ENCODE results near the gene GLI2. TPM values are rescaled to one million over a fixed set of nuclear protein-coding genes. Genes with fewer than 3 reads are reported as not detected.

Gene GLI2
- total RNA-seq, 1 experiment from 2014 or later = 3.4 TPM

GRCh38 chr2:120776649-120777048 lies 41.0 kb downstream of the GLI2 start:
- ChIA-PET POLR2A (no interaction called here), CTCF (no interaction called here)
- BruUV-seq (replicated peaks) = no TSS peak

More at GRCh38 chr2:120776649-120777048, 41.0 kb downstream of the GLI2 start:
- TF ChIP-seq SIN3A (IDR thresholded peaks at IDR 0.05; ENCODE audit: low read depth) (no peak), ZNF274 (IDR thresholded peaks at IDR 0.05; ENCODE audit: low read depth, low read length) (no peak), ZFX (IDR thresholded peaks at IDR 0.05) (no peak), SP1 (IDR thresholded peaks at IDR 0.05; ENCODE audit: low read depth) (no peak), JUND (IDR thresholded peaks at IDR 0.05) (no peak), CTCF (IDR thresholded peaks at IDR 0.05 in 2 of 3, conservative IDR thresholded peaks at IDR 0.05 in 1 of 3; ENCODE audit: borderline replicate concordance in 1 of 3, insufficient read depth in 1 of 3, low read depth in 2 of 3, low read length in 2 of 3) (no peak), SRF (IDR thresholded peaks at IDR 0.05; ENCODE audit: low read depth) (no peak), EZH2 (IDR thresholded peaks at IDR 0.05) (no peak), ZBTB33 (IDR thresholded peaks at IDR 0.05; ENCODE audit: extremely low read depth, insufficient replicate concordance, low read length) (no peak), EZH2phosphoT487 (IDR thresholded peaks at IDR 0.05; ENCODE audit: borderline replicate concordance) (no peak), POLR2AphosphoS5 (IDR thresholded peaks at IDR 0.05; ENCODE audit: low read depth, low read length) (no peak), ATF3 (IDR thresholded peaks at IDR 0.05) (no peak), CEBPB (IDR thresholded peaks at IDR 0.05; ENCODE audit: low read depth) (no peak), EGR1 (IDR thresholded peaks at IDR 0.05; ENCODE audit: low read depth) (no peak)
- DNase-seq (ENCODE audit: low read depth, low spot score) (no peak), ATAC-seq (no peak)
- Histone ChIP-seq H3K9me2 (ENCODE audit: insufficient read depth) (no peaks in the 10 kb centered on the region), H3K4me3 (replicated peaks in 1 of 2; ENCODE audit: low read depth in 1 of 2, low read length in 2 of 2) (no peak overlapping the region), H3K36me3 (ENCODE audit: control insufficient read depth in 1 of 2, insufficient read depth in 2 of 2, low read length in 2 of 2) (no peaks in the 10 kb centered on the region), H3K4me1 (ENCODE audit: control insufficient read depth in 1 of 2, insufficient read depth in 2 of 2, low read length in 2 of 2) (peaks cover 18 to 22% of the 10 kb centered on the region in 2 experiments), H2AFZ (ENCODE audit: low read depth, low read length, poor library complexity, severe bottlenecking) (no peak overlapping the region), H3K9ac (ENCODE audit: low read length) (no peak overlapping the region), H3K4me2 (ENCODE audit: low read length) (no peak overlapping the region), H3K27ac (ENCODE audit: low read depth, low read length) (no peak overlapping the region), H3K27me3 (ENCODE audit: insufficient read depth, low read length) (no peaks in the 10 kb centered on the region), H3K79me2 (ENCODE audit: insufficient read depth, low read length) (no peaks in the 10 kb centered on the region), H4K20me1 (ENCODE audit: insufficient read depth) (no peaks in the 10 kb centered on the region), H3K9me3 (ENCODE audit: control insufficient read depth in 1 of 2, insufficient read depth in 1 of 2, low read depth in 1 of 2, low read length in 2 of 2) (no peaks in the 10 kb centered on the region)
- intact Hi-C loops (cut with micrococcal nuclease) = no loop called here
- RAD21 ChIA-PET (ENCODE audit: low non-redundant PET in 1 of 2, low total read pairs in 2 of 2, uncharacterized antibody in 2 of 2, unreplicated experiment in 2 of 2) = no interaction called here

All from HCT116 (cell line).